Breast epithelium (tissue), 3 donors: ENCODE results near the gene NCOA4.

Source experiments
- CTCF ChIP-seq, 3 donors: fragments of 450-650 bp; IDR thresholded peaks; one replicate each; pipeline ENCODE4 v1.5.1; 2016 to 2017; ENCODE audit warnings: antibody characterized with exemption in 3 of 3, mild to moderate bottlenecking in 3 of 3, moderate library complexity in 3 of 3
- POLR2A ChIP-seq: fragments of 450-650 bp; IDR thresholded peaks from one replicate; pipeline ENCODE4 v1.6.1; 2016; ENCODE audit warnings: antibody characterized with exemption, mild to moderate bottlenecking, moderate library complexity
- POLR2AphosphoS5 ChIP-seq, 3 donors: sonication (generic); formaldehyde crosslinking; IDR thresholded peaks; one replicate each; pipeline ENCODE4 v1.6.1; 2017; ENCODE audit warnings: antibody characterized with exemption in 3 of 3

DNA sequence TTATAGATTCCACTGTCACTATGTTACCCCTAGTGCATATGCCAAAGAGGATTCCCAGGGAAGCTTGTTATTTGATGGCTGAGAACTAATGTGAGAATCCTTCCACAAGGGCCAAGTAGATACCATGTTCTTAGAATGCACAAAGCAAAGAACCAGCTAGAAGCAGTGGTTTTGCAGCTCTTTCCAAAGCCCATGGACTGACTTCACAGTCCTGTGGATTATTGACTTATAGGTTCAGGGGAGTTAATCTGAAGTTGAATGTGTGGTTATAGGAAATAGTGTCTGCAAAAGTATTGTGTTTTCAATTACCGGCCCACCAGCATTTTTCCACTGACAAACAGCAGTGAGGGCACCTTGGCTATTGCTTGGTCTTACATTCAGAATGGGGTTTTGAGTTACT is 29.9 kb downstream of the NCOA4 start:
- no peak for TF ChIP-seq CTCF (IDR thresholded peaks at IDR 0.05)
- TF ChIP-seq POLR2A = no peak
- no peak for TF ChIP-seq POLR2AphosphoS5 (IDR thresholded peaks at IDR 0.05)
